Breast epithelium (tissue), 3 donors: Measurements from ENCODE around the gene CD47.

Experiments used
- POLR2A ChIP-seq: fragments of 450-650 bp; IDR thresholded peaks from one replicate; pipeline ENCODE4 v1.6.1; 2016; ENCODE audit warnings: antibody characterized with exemption, mild to moderate bottlenecking, moderate library complexity
- POLR2AphosphoS5 ChIP-seq, 3 donors: sonication (generic); formaldehyde crosslinking; IDR thresholded peaks; one replicate each; pipeline ENCODE4 v1.6.1; 2017; ENCODE audit warnings: antibody characterized with exemption in 3 of 3
- TF ChIP-seq, protein P1 (sequence below), 3 donors: fragments of 450-650 bp; IDR thresholded peaks; one replicate each; pipeline ENCODE4 v1.5.1; 2016 to 2017; ENCODE audit warnings: antibody characterized with exemption in 3 of 3, mild to moderate bottlenecking in 3 of 3, moderate library complexity in 3 of 3

DNA sequence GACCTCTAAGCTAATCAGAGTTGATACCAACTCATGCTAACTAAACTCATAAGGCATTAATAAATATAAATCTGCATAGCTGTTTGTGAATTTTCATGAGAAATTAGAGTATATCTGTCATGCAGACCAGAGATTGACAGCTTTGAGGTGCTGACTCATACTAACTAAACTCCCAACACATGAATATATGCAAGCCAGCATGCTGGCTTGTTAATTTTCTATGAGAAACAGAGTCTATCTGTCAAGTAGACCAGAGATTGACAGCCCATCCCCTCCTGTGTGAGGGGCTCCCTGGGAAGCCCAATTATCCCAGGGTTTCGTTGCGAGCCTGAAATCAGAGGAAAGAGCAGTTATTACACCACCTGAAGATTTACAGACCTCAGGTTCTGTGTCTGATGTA lies 69.3 kb downstream of the CD47 start:
- no peak for TF ChIP-seq POLR2AphosphoS5 (IDR thresholded peaks at IDR 0.05)
- TF ChIP-seq, protein P1, sequence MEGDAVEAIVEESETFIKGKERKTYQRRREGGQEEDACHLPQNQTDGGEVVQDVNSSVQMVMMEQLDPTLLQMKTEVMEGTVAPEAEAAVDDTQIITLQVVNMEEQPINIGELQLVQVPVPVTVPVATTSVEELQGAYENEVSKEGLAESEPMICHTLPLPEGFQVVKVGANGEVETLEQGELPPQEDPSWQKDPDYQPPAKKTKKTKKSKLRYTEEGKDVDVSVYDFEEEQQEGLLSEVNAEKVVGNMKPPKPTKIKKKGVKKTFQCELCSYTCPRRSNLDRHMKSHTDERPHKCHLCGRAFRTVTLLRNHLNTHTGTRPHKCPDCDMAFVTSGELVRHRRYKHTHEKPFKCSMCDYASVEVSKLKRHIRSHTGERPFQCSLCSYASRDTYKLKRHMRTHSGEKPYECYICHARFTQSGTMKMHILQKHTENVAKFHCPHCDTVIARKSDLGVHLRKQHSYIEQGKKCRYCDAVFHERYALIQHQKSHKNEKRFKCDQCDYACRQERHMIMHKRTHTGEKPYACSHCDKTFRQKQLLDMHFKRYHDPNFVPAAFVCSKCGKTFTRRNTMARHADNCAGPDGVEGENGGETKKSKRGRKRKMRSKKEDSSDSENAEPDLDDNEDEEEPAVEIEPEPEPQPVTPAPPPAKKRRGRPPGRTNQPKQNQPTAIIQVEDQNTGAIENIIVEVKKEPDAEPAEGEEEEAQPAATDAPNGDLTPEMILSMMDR (IDR thresholded peaks at IDR 0.05) = no peak
- no peak for TF ChIP-seq POLR2A
